ENCODE results near the gene EPN2. TPM values are rescaled to one million over a fixed set of nuclear protein-coding genes. Genes with fewer than 3 reads are reported as not detected.

EPN2 gene
- total RNA-seq, 4 donors from 2014 or later: 26.5 to 49.2 (median 38.9) TPM

GRCh38 chr17:19327031-19327783 is 90.0 kb downstream of the EPN2 start:
- Histone ChIP-seq H3K4me1 (no peaks in the 10 kb centered on the region), H3K27me3 (no peaks in the 10 kb centered on the region), H3K4me3 (no peak overlapping the region), H3K9me3 (no peaks in the 10 kb centered on the region), H3K36me3 (peaks cover 0 to 68% (median 44%) of the 10 kb centered on the region in 4 donors), H3K27ac (replicated peaks in 1 of 4) (no peak overlapping the region)
- TF ChIP-seq POLR2A (IDR thresholded peaks at IDR 0.05; ENCODE audit: low read depth) (no peak), POLR2AphosphoS5 (IDR thresholded peaks at IDR 0.05) (peak in 1 of 2 donors; percentile 15), EP300 (IDR thresholded peaks at IDR 0.05) (no peak), CTCF (IDR thresholded peaks at IDR 0.05) (no peak)
- 82% methylated on average over 14 of the region's 14 CpGs for WGBS
- DNase-seq (ENCODE audit: extremely low spot score): no peak
- intact Hi-C loops (cut with DNase I): no loop called here

- 98% methylated on average over 9 of the region's 10 CpGs for WGBS
Observed at GRCh38 chr17:19328441-19329061, 91.4 kb downstream of the EPN2 start.

GRCh38 chr17:19329136-19329535 is 92.0 kb downstream of the EPN2 start:
- intact Hi-C loops (cut with DNase I): no loop called here
- H3K27me3 ChIP-seq: no peaks in the 10 kb centered on the region
- H3K36me3 ChIP-seq: peaks cover 0 to 70% (median 46%) of the 10 kb centered on the region in 4 donors
- no peak overlapping the region for H3K4me3 ChIP-seq
- no peak for TF ChIP-seq POLR2A (IDR thresholded peaks at IDR 0.05; ENCODE audit: low read depth)
- TF ChIP-seq CTCF (IDR thresholded peaks at IDR 0.05): no peak
- no peak for TF ChIP-seq POLR2AphosphoS5 (IDR thresholded peaks at IDR 0.05)
- no peak for TF ChIP-seq EP300 (IDR thresholded peaks at IDR 0.05)
- no peaks in the 10 kb centered on the region for H3K4me1 ChIP-seq
- no peaks in the 10 kb centered on the region for H3K9me3 ChIP-seq
- H3K27ac ChIP-seq (replicated peaks in 1 of 4): no peak overlapping the region
- 80% methylated on average over 1 of the region's 2 CpGs for WGBS
- no peak for DNase-seq (ENCODE audit: extremely low spot score)

More at GRCh38 chr17:19328441-19329061, 91.4 kb downstream of the EPN2 start:
- no peak overlapping the region for H3K4me3 ChIP-seq
- no peak overlapping the region for H3K27ac ChIP-seq (replicated peaks in 1 of 4)
- no peak for DNase-seq (ENCODE audit: extremely low spot score)
- intact Hi-C loops (cut with DNase I): no loop called here
- no peaks in the 10 kb centered on the region for H3K9me3 ChIP-seq
- no peaks in the 10 kb centered on the region for H3K4me1 ChIP-seq
- TF ChIP-seq POLR2A (IDR thresholded peaks at IDR 0.05; ENCODE audit: low read depth) (no peak), CTCF (IDR thresholded peaks at IDR 0.05) (no peak), EP300 (IDR thresholded peaks at IDR 0.05) (no peak), POLR2AphosphoS5 (IDR thresholded peaks at IDR 0.05) (no peak)
- no peaks in the 10 kb centered on the region for H3K27me3 ChIP-seq
- peaks cover 0 to 70% (median 44%) of the 10 kb centered on the region in 4 donors for H3K36me3 ChIP-seq

- 91% methylated on average over 2 of the region's 2 CpGs for WGBS
- H3K9me3 ChIP-seq: no peaks in the 10 kb centered on the region
- H3K4me3 ChIP-seq: no peak overlapping the region
- peaks cover 0 to 70% (median 50%) of the 10 kb centered on the region in 4 donors for H3K36me3 ChIP-seq
- H3K27me3 ChIP-seq: no peaks in the 10 kb centered on the region
- no peak for TF ChIP-seq POLR2A (IDR thresholded peaks at IDR 0.05; ENCODE audit: low read depth)
- no peak for TF ChIP-seq EP300 (IDR thresholded peaks at IDR 0.05)
- no peak for TF ChIP-seq CTCF (IDR thresholded peaks at IDR 0.05)
- TF ChIP-seq POLR2AphosphoS5 (IDR thresholded peaks at IDR 0.05): no peak
- H3K4me1 ChIP-seq: no peaks in the 10 kb centered on the region
- intact Hi-C loops (cut with DNase I): no loop called here
- DNase-seq (ENCODE audit: extremely low spot score): no peak
- H3K27ac ChIP-seq (replicated peaks in 1 of 4): no peak overlapping the region
Observed at GRCh38 chr17:19329839-19330238, 92.7 kb downstream of the EPN2 start.

Data from esophagus muscularis mucosa (tissue), 4 donors.